ENCODE results near the gene CEP135. TPM values are rescaled to one million over a fixed set of nuclear protein-coding genes. Genes with fewer than 3 reads are reported as not detected.

CEP135 gene
- polyA plus RNA-seq, 3 donors = 4.0 to 5.1 (median 4.6) TPM

DNA sequence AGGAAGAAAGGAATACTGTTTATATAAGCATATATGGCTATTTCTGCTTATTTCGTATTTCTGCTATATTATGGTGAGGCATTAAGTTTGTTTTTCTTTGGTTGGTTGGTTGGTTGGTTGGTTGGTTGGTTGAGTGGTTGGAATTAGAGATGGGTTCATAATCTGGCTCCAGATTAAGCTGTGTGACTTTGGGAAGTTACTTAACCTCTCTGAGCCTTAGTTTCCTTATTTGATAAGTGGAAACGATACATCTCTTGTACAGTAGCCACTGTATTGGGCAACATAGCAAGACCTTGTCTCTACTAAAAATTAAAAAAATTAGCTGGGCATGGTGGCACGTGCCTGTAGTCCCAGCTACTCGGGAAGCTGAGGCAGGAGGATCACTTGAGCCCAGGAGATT lies 46.1 kb upstream of the CEP135 start:
- no peaks in the 10 kb centered on the region for H4K20me1 ChIP-seq (ENCODE audit: insufficient read depth, low read length)
- Mint-ChIP-seq H3K36me3 (peaks cover 55 to 69% of the 10 kb centered on the region in 2 donors), H3K27me3 (ENCODE audit: low read depth in 3 of 3) (no peaks in the 10 kb centered on the region), H3K4me3 (no peak overlapping the region), H3K4me1 (peaks cover 2% of the 10 kb centered on the region), H3K27ac (peak overlapping the region in 2 of 7 donors; percentile 4 to 56), H3K9me3 (peaks cover 0 to 1% (median 0%) of the 10 kb centered on the region in 7 donors)
- peaks cover 68 to 81% of the 10 kb centered on the region in 2 donors for H3K36me3 ChIP-seq (replicated peaks in 1 of 2; ENCODE audit: control insufficient read depth in 1 of 2, insufficient read depth in 2 of 2, low read length in 2 of 2)
- intact Hi-C loops (cut with micrococcal nuclease) = no loop called here
- no peaks in the 10 kb centered on the region for H3K79me2 ChIP-seq (ENCODE audit: insufficient read depth, low read length)
- no peak overlapping the region for H2AFZ ChIP-seq (ENCODE audit: insufficient read depth, low read depth, low read length, poor library complexity, severe bottlenecking)
- TF ChIP-seq, protein P1, sequence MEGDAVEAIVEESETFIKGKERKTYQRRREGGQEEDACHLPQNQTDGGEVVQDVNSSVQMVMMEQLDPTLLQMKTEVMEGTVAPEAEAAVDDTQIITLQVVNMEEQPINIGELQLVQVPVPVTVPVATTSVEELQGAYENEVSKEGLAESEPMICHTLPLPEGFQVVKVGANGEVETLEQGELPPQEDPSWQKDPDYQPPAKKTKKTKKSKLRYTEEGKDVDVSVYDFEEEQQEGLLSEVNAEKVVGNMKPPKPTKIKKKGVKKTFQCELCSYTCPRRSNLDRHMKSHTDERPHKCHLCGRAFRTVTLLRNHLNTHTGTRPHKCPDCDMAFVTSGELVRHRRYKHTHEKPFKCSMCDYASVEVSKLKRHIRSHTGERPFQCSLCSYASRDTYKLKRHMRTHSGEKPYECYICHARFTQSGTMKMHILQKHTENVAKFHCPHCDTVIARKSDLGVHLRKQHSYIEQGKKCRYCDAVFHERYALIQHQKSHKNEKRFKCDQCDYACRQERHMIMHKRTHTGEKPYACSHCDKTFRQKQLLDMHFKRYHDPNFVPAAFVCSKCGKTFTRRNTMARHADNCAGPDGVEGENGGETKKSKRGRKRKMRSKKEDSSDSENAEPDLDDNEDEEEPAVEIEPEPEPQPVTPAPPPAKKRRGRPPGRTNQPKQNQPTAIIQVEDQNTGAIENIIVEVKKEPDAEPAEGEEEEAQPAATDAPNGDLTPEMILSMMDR (IDR thresholded peaks at IDR 0.05) = no peak
- peaks cover 0 to 2% of the 10 kb centered on the region in 2 donors for H3K9me3 ChIP-seq (replicated peaks in 1 of 2; ENCODE audit: control insufficient read depth in 1 of 2, insufficient read depth in 1 of 2, low read length in 2 of 2)
- no peak overlapping the region for H3K9ac ChIP-seq (ENCODE audit: insufficient read depth, low read length, poor library complexity, severe bottlenecking)
- no peak overlapping the region for H3K4me3 ChIP-seq (replicated peaks in 1 of 3; ENCODE audit: low read depth in 2 of 3, low read length in 3 of 3)
- no peak overlapping the region for H3K27ac ChIP-seq (ENCODE audit: low read depth in 1 of 2, low read length in 2 of 2)
- no peak for DNase-seq
- no peaks in the 10 kb centered on the region for H3K4me1 ChIP-seq (ENCODE audit: control insufficient read depth in 1 of 2, insufficient read depth in 2 of 2, low read length in 2 of 2)
- no peak overlapping the region for H3K4me2 ChIP-seq (replicated peaks; ENCODE audit: extremely low read depth, low read length, poor library complexity, severe bottlenecking)
- 100% methylated on average over 2 of the region's 4 CpGs for WGBS (ENCODE audit: insufficient coverage)
- H3K27me3 ChIP-seq (ENCODE audit: control insufficient read depth in 2 of 2, insufficient read depth in 2 of 2, low read length in 2 of 2) = no peaks in the 10 kb centered on the region

DNA sequence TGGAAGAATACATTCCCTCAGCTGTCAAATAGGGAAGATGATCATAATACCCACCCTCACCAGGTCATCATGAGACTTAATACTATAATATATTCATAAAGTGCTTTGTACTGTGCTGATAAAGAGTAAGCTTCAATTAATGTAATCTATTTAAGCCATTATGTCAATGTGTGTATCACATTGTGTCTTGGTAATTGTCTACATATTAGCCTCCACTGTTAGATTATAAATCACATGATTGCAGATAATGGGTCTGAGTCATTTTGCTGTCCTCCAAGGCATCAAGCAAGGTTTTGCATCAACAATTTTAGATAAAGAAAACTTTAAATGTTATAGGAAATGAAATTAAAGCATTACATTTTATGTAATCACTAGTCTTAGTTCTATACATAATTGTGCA lies 45.2 kb upstream of the CEP135 start:
- H2AFZ ChIP-seq (ENCODE audit: insufficient read depth, low read depth, low read length, poor library complexity, severe bottlenecking) = no peak overlapping the region
- H3K4me2 ChIP-seq (replicated peaks; ENCODE audit: extremely low read depth, low read length, poor library complexity, severe bottlenecking) = no peak overlapping the region
- no peaks in the 10 kb centered on the region for H3K27me3 Mint-ChIP-seq (ENCODE audit: low read depth in 3 of 3)
- H3K4me1 ChIP-seq (ENCODE audit: control insufficient read depth in 1 of 2, insufficient read depth in 2 of 2, low read length in 2 of 2) = no peaks in the 10 kb centered on the region
- H3K9me3 ChIP-seq (replicated peaks in 1 of 2; ENCODE audit: control insufficient read depth in 1 of 2, insufficient read depth in 1 of 2, low read length in 2 of 2) = peaks cover 0 to 2% of the 10 kb centered on the region in 2 donors
- DNase-seq = no peak
- no peaks in the 10 kb centered on the region for H3K79me2 ChIP-seq (ENCODE audit: insufficient read depth, low read length)
- TF ChIP-seq, protein P1 (IDR thresholded peaks at IDR 0.05) = no peak
- H3K4me3 Mint-ChIP-seq = no peak overlapping the region
- peaks cover 60 to 72% of the 10 kb centered on the region in 2 donors for H3K36me3 ChIP-seq (replicated peaks in 1 of 2; ENCODE audit: control insufficient read depth in 1 of 2, insufficient read depth in 2 of 2, low read length in 2 of 2)
- no peak overlapping the region for H3K27ac ChIP-seq (ENCODE audit: low read depth in 1 of 2, low read length in 2 of 2)
- H3K4me3 ChIP-seq (replicated peaks in 1 of 3; ENCODE audit: low read depth in 2 of 3, low read length in 3 of 3) = no peak overlapping the region
- H3K4me1 Mint-ChIP-seq = peaks cover 3% of the 10 kb centered on the region
- no peaks in the 10 kb centered on the region for H3K27me3 ChIP-seq (ENCODE audit: control insufficient read depth in 2 of 2, insufficient read depth in 2 of 2, low read length in 2 of 2)
- no peak overlapping the region for H3K9ac ChIP-seq (ENCODE audit: insufficient read depth, low read length, poor library complexity, severe bottlenecking)
- H3K36me3 Mint-ChIP-seq = peaks cover 50 to 66% of the 10 kb centered on the region in 2 donors
- H3K27ac Mint-ChIP-seq = peak overlapping the region in 1 of 7 donors; percentile 4
- intact Hi-C loops (cut with micrococcal nuclease) = no loop called here
- peaks cover 0 to 1% (median 0%) of the 10 kb centered on the region in 7 donors for H3K9me3 Mint-ChIP-seq
- H4K20me1 ChIP-seq (ENCODE audit: insufficient read depth, low read length) = no peaks in the 10 kb centered on the region
